HG03025 (cell line): Measurements from ENCODE around the gene PCLO.
"Not testable (repeated sequence)": the region's sequence is repeated elsewhere in the genome, so short reads cannot be mapped to it uniquely, and the experiment has no call there.

ENCODE experiments used
- ATAC-seq: cut with Tn5 transposase; IDR thresholded peaks from one replicate; pipeline ENCODE4 v1.9.1; 2021; ENCODE audit warnings: mild to moderate bottlenecking, moderate library complexity; ENCODE audit not compliant: unreplicated experiment, low FRiP score

The PCLO gene

DNA sequence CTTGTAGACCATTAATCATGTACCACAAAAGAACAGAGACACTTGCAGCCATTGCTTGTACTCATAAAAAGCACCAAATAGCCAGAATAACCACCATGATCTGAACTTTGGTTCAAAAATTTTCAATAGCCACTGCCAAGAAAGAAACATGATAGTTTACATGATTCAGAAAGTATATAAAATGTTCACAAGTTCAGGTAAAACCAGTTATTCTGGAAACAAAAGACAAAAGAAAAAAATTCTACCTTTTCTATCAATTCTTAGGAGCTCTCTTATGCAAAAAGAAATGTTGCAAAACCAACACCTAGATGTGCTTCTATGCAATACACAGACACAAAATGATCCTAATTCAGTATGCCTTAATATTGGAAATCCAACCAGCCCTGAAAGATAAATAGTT, 108.7 kb downstream of the PCLO start:
- no peak for ATAC-seq

GRCh38 chr7:83040484-83040883, 122.2 kb downstream of the PCLO start:
- ATAC-seq = no peak

DNA sequence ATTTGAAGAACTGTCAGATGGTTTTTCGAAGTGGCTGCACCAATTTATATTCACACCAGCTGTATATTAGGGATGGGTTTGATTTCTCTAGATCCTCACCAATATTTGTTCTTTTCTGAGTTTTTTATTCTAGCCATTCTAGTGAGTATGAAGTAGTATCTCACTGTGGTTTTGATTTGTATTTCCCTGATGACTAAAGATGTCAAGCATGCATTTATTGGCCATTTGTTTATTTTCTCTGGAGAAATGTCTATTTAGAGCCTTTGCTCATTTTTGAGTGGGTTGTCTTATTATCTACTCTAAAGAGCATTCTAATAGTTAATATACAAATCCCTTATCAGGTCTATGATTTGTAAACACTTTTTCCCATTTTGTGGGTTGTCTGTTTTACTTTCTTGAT, 123.9 kb downstream of the PCLO start:
- ATAC-seq = no peak

DNA sequence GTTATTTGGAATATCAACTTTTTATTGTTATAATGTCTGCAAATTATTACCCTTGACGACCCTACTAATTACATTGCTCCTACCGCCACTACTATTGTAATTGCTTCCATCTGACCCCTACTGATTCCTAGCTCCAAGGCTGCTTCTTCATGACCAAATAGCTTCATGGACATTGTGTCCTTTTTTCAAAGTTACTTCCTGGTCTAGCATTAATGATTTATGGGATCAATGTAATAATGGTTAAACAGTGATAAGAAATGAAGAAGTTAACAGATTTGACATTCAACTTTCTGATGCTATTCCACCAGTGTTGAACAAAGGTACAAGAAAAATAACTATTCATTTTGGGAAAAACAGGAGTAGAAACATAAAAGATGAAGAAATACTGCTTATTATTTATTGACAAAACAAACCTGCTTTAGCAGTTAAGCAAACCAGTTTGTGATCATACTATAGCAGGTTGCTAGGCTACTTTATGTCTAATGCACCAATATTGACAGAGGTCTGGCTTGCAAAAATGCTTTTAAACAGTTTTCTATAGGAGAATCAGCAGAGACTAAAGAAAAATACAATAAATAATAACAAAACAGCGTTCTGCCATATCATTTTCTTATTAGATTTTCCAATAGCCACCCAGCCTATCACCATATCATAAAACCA, 125.8 kb downstream of the PCLO start:
- ATAC-seq = no peak

DNA sequence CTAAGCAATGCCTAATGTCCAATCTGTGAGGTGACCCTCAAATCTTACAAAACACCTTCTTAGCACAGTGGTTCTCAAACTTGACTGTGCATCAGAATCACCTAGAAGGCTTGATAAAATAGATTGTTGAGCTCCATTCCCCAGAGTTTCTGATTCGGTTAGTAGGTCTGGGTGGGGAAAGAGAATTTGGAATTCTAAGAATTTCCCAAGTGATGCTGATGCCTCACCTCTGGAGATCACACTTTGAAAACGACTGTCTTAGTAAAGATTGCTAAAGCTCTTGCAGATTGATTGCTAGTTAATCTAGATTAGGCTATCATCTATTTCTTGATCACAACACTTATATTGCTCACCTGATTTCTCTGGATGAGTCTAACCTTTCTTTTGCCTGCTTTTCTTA, 126.6 kb downstream of the PCLO start:
- no peak for ATAC-seq

DNA sequence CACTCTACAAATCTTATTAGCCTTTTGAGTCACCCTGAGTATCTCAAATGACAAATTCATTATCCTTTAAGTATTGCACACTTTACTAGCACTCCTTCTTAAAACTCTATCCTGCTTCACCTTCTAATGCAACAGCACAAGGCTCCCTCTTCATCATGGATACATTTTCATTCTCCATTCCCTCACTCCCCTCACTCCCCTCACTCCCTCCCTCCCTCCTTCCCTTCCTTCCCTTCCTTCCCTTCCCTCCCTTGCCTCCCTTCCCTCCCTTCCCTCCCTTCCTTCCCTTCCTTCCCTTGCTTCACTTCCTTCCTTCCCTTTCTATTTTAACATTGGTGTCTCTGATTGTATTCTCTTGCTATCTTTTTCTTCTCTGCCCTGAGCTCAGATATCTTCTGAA, 130.5 kb downstream of the PCLO start:
- ATAC-seq = no peak

- not testable (repeated sequence) for ATAC-seq
Observed at GRCh38 chr7:83023817-83024665, 138.6 kb downstream of the PCLO start.

GRCh38 chr7:83021032-83021431, 141.7 kb downstream of the PCLO start:
- ATAC-seq = no peak

- ATAC-seq = no peak
Observed at GRCh38 chr7:83020161-83020560, 142.5 kb downstream of the PCLO start.

GRCh38 chr7:83015916-83016315, 146.8 kb downstream of the PCLO start:
- ATAC-seq = no peak

- ATAC-seq = no peak
Observed at GRCh38 chr7:83014546-83014945, 148.1 kb downstream of the PCLO start.

- no peak for ATAC-seq
Observed at GRCh38 chr7:83011954-83012353, 150.7 kb downstream of the PCLO start.

GRCh38 chr7:83005410-83005809, 157.3 kb downstream of the PCLO start:
- ATAC-seq = no peak

DNA sequence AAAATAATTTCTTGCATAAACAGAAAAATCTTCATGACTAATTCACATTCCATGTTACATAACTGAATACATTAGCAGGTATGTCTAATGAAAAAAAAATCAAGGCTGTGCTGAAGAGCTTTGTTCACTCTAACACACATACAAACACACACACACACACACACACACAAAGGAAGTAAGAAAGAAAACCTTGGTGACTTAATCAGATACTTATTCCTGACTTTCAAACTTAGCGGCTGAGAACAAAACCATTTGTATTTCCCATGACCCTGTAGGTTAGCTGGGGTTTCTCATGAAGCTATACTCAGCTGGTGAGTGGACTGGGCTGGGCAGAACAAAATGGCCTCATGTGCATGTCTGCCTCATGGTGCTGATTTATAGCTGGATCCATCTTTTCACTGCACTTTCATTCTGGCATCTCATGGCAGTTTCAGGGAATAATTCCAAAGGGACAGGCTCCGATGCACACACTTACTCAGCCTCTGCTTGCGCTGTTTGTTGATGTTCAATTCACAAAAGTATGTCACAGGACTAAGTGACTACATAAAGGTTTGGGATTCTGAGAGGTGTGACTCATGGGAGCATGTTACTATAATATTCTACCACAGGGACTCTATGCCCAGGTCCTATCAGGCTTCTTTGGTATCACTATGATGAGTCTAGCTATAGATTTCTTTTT, 161.2 kb downstream of the PCLO start:
- no peak for ATAC-seq

GRCh38 chr7:82998436-82998835, 164.2 kb downstream of the PCLO start:
- ATAC-seq = no peak

DNA sequence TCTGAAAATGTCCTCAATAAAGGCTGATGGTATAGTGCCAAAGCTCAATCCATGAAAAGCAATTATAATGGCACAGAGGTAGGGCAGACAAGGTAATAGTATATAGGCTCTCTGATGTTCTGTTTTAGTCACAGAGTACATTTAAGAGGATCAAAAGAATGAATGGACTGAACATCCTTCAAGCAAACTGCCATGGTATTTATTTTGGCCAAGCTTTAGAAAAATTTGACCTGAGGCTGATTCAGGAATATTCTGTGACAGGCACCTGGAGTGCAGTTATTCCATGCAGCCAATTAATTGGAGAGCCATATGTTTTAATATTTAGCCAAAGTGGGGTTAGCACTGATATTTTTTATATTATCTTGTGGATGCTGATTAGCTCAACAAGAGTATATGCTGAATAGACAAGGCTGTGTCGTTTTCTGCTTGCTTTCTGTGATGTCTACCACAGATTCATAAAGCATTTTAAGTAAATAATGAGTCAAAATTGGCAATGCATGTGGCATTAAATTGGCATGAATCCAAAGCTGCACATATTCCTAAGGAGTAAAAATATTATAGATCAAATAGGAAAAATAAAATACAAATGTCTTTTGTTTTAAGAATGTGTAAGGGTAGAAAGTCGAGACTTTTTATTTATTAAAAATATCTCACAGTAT, 177.4 kb downstream of the PCLO start:
- ATAC-seq = no peak

- no peak for ATAC-seq
Observed at GRCh38 chr7:82980130-82980788, 182.4 kb downstream of the PCLO start.

GRCh38 chr7:82975811-82976468, 186.7 kb downstream of the PCLO start:
- no peak for ATAC-seq

DNA sequence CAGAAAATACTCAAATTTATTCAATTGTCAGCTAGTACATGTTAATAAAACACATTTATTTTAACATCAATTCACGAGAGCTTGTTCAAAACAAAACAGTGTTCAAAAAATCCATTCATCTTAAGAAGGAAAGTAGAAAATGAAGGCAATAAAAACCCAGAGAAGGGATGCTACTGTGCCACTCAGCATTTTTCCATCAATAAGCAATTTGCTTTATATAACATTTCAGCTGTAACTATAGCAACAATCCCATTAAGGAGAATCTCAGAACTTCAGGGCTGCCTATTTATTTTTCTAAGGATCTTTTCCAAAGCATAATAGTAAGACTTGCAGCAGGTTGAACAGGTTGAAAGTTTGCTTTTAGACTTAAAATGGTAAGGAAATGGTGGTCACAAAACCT, 190.5 kb downstream of the PCLO start:
- ATAC-seq = no peak
